ENCODE results near the gene PRG2.

GRCh38 chr11:57419146-57419545 is 28.7 kb upstream of the PRG2 start:
- TF ChIP-seq CTCF (conservative IDR thresholded peaks at IDR 0.05 in 1 of 2, IDR thresholded peaks at IDR 0.05 in 1 of 2; ENCODE audit: extremely low read depth in 1 of 2, insufficient read depth in 1 of 2, low read depth in 1 of 2, low read length in 2 of 2) (no peak), EZH2 (IDR thresholded peaks at IDR 0.05; ENCODE audit: borderline replicate concordance, low read length) (no peak)

All from mammary epithelial cell (primary cell).